GM21619 (cell line): ENCODE results near the gene TGM2.
"Not testable (repeated sequence)": the region's sequence is repeated elsewhere in the genome, so short reads cannot be mapped to it uniquely, and the experiment has no call there.

Experiments used
- ATAC-seq: cut with Tn5 transposase; IDR thresholded peaks from one replicate; pipeline ENCODE4 v1.9.1; 2021; ENCODE audit not compliant: unreplicated experiment

Gene TGM2

GRCh38 chr20:38119446-38119845 lies 45.6 kb downstream of the TGM2 start:
- ATAC-seq: no peak

GRCh38 chr20:38117635-38118034 lies 47.4 kb downstream of the TGM2 start:
- ATAC-seq: no peak

DNA sequence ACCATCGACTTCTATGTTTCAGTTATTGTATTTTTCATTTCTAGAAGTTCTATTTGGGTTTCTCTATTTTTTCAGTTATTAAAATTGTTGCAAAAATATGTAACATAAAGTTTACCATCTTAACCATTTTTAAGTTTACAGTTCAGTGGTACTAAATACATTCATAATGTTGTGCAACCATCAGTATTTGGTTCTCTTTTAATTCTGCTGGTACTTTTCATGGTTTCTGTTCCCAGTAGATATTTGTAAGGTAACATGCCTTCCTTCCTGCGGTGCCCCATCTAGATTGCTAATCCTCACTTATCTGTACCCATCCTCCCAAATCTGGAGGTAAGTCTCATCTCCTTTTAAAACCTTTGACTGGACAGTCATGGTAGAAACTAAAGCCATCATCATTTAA lies 47.9 kb downstream of the TGM2 start:
- ATAC-seq: no peak

DNA sequence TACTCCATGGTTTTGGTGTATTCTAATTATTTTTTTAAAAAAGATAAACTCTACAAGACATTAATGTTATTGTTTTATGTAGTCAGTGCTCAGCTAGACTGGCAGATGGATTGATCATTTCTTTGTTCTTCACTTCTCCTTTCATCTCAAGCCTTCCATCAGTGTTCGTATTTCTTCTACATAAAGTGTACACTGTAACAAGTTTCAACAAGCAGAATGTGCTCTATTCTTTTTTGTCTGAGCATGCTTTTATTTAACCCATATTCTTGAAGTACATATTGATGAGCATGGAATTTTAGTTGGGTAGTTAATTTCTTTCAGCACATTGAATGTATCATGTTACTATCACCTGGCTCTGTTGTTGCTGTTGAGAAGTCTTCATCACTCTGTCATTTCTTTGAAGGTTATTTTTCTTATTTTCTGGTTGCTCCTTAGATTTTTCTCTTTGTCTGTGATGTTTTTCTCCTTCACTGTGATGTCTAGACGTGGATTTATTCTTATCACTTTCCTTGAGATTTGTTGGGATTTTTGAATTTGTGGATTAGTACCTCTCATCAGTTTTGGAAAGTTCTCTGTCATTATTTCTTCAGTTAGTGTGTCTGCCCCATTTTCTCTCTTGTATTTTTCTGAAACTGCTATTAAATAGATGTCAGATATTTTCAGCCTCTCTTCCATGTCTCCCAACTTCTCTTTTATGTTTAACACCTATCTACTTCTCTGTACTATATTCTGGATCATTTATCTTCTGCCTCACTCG lies 48.5 kb downstream of the TGM2 start:
- no peak for ATAC-seq

GRCh38 chr20:38115896-38116295 lies 49.2 kb downstream of the TGM2 start:
- ATAC-seq: no peak

DNA sequence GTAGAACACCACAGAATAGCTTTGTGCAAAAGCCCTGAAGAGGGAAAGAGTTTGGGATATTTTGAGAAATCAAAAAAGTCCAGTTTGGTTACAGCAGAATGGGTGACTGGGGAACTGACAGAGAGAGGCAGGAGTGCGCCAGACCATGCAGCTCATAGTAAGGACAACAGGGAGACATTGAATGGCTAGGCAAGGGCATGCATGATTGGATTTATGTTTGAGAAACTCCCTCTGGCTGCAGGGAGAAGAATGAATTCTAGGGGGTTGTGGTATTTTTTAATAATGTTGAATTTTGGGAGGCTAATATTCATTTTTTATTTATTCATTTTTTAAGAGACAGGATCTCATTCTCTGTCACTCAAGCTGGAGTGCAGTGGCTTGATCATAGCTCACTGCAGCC lies 49.9 kb downstream of the TGM2 start:
- ATAC-seq: no peak

DNA sequence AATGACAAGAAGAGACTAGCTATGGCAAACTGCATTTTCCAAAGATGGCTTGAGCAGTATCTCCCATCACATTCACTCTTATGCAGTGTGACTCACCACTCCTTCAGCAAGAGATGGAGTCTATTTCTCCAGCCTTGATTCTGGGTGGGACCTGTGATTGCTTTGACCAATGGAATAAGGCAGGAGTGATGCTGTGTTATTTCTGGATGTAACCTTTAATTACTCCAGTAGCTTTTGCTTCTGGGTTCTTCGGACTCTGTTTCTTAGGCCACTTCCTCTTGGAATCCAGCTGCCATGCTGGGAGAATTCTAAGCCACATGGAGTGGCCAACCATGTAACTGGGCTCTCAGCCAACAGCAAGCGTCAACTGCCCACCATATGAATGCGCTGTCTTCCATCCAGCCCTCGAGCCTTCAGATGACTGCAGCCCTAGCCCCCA lies 50.7 kb downstream of the TGM2 start:
- no peak for ATAC-seq

DNA sequence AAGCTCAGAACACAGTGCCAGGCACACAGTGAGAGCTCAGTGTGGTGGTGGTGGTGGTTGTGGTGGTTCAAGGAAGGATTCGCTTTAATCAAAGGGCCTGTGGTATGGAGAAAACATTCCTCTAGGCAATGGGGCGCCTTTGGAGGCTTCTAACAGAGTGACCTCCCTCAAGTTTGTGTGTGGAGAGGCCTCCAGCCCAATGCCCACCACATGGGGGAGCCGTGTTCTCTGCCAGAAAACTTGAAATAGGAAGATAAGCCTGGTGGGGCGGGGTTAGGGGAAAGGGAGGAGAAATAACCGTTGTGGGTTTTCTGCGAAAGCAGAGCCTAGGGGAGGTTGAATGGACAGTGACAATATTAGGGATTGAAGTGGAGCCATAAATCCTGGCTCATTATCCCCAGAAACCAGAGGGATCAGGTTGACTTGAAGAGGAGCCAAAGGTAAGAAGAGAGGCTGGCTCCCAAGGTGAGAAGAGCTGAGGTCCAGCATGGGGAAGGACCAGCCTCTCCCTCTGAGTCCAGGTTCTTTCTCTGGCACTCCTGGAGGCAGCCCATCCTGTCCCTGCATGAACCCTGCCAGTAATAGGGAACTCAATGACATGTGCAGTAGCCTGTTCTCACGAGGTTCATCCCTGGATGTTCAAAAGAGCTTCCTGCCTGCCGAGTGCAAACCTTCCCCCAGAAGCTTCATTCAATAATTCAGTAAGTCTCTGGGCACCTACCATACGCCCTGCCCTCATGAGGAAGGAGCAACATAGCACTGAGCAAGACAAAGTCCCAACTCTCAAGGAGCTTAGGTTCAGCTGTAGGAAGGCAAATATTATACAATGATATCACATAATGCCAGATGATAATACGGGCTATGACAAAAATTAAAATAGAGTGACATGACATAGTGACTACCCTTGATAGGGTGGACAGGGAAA lies 51.4 kb downstream of the TGM2 start:
- no peak for ATAC-seq

GRCh38 chr20:38112930-38113294 lies 52.2 kb downstream of the TGM2 start:
- ATAC-seq: no peak

- ATAC-seq: no peak
Observed at GRCh38 chr20:38112261-38112929, 52.7 kb downstream of the TGM2 start.

GRCh38 chr20:38111366-38112232 lies 53.5 kb downstream of the TGM2 start:
- ATAC-seq: no peak

DNA sequence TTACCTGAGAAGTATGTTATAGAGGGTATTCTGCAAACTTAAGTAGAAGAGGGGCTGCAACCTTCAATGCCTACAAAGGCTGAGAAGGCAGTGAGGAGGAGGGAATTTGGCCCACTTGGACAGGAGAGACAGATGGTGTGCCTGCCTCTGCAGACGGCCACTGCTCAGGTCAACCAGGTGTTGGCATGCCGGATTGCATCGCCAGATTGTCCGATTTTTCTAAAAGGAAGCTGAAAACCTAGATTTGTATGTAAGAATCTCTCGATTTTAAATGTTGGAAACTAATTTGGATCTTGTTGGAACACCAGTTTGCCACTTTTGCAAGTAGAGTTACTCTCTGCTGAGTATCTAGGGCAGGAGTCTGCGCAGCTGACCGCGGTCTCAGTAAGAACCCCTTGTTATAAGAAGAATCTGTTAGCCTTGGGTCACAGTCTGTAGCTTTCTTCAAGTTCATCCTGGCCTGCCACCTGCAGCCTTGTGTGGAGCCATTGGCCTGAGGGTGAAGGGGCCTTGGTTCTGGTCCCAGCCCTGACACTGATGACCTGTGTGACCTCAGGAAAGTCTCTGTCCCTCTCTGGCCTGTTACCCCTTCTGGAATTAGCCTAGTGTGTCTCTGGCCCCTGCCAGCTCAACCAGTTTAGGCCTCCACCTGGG lies 54.4 kb downstream of the TGM2 start:
- ATAC-seq: no peak

GRCh38 chr20:38109591-38110524 lies 55.2 kb downstream of the TGM2 start:
- ATAC-seq: no peak

GRCh38 chr20:38108986-38109541 lies 56.0 kb downstream of the TGM2 start:
- ATAC-seq: no peak

DNA sequence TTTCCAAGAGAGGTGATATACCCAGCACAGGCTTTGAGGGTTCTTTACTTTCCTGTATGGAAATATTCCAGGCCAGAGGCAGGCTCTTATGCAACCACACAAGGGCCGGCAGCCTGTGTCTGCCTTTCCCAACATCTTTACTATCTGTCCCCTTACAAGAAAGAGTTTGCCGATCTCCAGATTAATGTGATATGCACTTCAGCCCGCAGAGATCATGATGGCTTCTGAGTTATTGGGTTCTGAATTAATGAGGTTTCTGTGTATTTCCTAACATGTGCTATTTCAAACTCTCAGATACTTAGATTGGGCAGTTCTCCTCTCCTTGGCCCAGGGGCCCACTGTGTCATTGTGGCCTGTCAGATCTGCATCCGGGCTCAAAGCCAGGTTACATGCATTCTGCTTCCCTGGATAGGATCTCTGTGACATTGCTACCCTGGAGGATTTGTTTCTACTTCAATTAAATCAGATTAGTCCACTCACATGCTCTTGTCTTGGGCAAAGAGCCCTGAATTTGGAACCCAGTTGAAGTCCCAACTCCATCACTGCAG lies 56.6 kb downstream of the TGM2 start:
- ATAC-seq: no peak

- ATAC-seq: not testable (repeated sequence)
Observed at GRCh38 chr20:38107916-38108315, 57.2 kb downstream of the TGM2 start.

GRCh38 chr20:38107386-38107785 lies 57.7 kb downstream of the TGM2 start:
- ATAC-seq: not testable (repeated sequence)

- no peak for ATAC-seq
Observed at GRCh38 chr20:38106461-38106860, 58.6 kb downstream of the TGM2 start.
